A673 (cell line): Measurements from ENCODE around the gene BFSP2.

Experiments
- EZH2 ChIP-seq: fragments of 200-600 bp; sonication (generic); IDR thresholded peaks from 2 replicates; pipeline ENCODE4 v1.6.1; 2017; ENCODE audit warnings: borderline replicate concordance, low read depth, mild to moderate bottlenecking, mixed read lengths, antibody characterized with exemption, low read length; ENCODE audit not compliant: poor library complexity, severe bottlenecking
- TF ChIP-seq, protein P1 (sequence below): fragments of 300-800, 200-600 bp; sonication (generic); conservative IDR thresholded peaks from 2 replicates; pipeline ENCODE4 v1.5.1; 2017; ENCODE audit warnings: low read depth, mild to moderate bottlenecking, antibody characterized with exemption, low read length, moderate library complexity, mixed read lengths

DNA sequence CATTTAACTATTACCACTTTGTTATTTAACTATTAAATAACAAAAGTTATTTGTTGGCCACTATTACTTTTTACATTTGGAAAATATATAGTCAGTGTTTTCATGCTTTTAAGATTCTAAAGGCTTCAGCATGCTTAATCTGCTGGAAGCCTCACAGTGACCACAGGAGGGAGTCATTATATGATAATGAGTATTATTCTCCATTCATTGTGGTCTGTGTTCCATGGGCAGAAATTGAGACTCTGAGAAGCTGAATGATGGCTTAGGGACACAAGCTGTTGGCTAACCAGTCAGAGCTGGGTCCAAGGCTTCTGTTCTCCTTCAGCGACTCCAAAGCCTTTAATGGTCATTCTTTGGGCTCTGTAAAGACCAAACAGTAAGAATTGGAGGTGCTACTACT lies 64.7 kb downstream of the BFSP2 start:
- TF ChIP-seq, protein P1, sequence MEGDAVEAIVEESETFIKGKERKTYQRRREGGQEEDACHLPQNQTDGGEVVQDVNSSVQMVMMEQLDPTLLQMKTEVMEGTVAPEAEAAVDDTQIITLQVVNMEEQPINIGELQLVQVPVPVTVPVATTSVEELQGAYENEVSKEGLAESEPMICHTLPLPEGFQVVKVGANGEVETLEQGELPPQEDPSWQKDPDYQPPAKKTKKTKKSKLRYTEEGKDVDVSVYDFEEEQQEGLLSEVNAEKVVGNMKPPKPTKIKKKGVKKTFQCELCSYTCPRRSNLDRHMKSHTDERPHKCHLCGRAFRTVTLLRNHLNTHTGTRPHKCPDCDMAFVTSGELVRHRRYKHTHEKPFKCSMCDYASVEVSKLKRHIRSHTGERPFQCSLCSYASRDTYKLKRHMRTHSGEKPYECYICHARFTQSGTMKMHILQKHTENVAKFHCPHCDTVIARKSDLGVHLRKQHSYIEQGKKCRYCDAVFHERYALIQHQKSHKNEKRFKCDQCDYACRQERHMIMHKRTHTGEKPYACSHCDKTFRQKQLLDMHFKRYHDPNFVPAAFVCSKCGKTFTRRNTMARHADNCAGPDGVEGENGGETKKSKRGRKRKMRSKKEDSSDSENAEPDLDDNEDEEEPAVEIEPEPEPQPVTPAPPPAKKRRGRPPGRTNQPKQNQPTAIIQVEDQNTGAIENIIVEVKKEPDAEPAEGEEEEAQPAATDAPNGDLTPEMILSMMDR = no peak; the same call in 1 of the 2 replicates
- no peak for TF ChIP-seq EZH2
